OCI-M2 (cell line): Measurements from ENCODE around the gene PRSS38.

Experiments
- DNase-seq: peaks from one replicate; lab custom pipeline; 2025; ENCODE audit not compliant: unreplicated experiment; lab: John Stamatoyannopoulos, UW

The PRSS38 gene

DNA sequence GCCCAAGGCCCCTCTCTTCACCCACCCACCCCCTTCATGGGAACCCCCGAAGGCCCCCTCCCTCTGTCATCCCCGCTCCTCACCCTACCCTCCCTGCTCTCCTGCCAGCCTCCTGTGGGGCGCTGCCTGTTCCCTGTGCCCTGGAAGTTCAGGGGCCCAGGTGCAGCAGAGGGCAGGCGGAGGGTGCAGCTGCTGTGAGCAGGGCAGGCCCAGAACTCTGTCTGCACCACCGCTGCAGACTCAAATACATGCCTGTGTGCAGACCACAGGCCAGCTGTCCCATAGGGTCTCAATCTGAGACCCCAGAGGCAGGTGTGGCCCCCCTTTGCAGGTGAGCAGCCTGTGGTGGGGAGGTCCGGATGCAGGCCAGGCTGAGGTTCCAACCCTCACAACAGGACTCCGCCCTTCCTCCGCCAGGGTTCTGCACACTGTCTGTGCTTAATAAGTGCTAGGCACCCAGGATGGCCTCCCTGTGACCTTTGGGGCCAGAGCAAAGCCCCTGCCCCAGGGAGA is 69.7 kb downstream of the PRSS38 start:
- DNase-seq, result no peak

DNA sequence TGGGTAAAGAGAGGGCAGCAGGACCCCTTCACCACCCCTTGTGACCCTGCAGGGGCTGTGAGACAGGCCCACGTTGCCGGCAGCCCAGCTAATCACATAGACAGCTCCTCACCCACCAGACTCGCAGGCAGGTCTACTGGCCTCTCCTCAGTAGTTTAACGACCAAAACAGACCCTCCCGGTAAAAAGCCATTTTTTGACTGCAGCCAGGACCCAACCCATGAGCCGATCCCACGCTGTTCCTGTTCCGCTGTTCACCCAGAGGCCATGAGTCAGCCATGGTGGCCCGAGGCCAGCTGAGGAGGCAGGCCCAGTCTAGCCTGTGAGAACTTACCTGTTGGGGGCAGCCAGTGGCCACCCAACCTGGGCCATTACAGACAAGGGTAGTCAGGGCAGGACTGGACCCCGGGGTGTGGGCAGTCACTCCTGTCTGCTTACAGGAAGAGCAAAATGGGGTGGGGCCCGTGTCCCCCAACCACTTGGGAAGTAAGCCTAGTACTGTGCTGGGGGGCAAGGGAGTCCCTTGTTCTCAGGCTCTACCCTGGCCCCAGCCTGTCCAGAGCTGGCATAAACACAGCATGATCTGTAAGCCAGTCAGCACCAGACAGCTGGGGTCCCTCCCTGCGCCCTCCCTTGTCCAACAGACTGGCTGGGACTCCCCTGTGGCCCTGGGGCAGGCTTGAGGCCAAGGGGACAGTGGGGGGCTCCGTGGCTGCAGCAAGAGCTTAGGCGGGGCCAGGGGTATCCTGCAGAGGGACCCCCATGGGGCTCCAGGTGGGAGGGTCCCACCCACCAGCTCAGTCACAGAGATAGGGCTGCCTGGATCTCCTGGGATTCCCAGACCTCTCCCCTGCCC is 70.4 kb downstream of the PRSS38 start:
- DNase-seq, result no peak

- DNase-seq, result no peak
Measured at GRCh38 chr1:227886503-227886961, 71.1 kb downstream of the PRSS38 start.

- DNase-seq, result no peak
Measured at GRCh38 chr1:227886993-227887696, 71.7 kb downstream of the PRSS38 start.

GRCh38 chr1:227887697-227888403 is 72.4 kb downstream of the PRSS38 start:
- DNase-seq, result no peak

DNA sequence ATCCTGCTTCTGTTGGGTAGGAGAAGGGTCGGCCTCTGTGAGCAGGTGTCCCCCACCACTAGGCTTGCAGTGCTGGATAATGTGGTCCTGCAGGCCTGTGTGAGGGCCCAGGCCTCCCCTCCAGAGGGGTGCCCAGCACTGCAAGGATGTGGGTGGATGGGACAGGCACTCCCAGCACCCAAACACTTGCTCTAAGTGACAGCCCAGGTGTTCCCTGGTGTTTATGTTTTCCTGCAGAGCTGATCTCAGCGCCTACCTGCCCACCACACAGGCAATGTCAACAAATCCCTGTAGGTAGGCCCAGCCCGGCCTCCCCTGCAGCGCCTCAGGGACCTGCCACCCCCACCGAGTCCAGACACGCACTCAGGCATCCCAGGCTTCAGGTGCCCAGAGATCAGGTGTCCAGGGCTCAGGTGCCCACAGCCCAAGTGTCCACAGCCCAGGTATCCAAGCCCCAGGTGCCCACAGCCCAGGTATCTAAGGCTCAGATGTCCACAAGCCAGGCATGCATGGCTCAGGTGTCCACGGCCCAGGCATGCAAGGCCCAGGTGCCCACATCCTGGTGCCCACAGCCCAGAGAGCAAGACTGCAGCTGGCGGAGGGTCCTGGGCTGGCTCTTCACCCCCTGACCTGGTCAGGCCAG is 73.0 kb downstream of the PRSS38 start:
- DNase-seq, result no peak

DNA sequence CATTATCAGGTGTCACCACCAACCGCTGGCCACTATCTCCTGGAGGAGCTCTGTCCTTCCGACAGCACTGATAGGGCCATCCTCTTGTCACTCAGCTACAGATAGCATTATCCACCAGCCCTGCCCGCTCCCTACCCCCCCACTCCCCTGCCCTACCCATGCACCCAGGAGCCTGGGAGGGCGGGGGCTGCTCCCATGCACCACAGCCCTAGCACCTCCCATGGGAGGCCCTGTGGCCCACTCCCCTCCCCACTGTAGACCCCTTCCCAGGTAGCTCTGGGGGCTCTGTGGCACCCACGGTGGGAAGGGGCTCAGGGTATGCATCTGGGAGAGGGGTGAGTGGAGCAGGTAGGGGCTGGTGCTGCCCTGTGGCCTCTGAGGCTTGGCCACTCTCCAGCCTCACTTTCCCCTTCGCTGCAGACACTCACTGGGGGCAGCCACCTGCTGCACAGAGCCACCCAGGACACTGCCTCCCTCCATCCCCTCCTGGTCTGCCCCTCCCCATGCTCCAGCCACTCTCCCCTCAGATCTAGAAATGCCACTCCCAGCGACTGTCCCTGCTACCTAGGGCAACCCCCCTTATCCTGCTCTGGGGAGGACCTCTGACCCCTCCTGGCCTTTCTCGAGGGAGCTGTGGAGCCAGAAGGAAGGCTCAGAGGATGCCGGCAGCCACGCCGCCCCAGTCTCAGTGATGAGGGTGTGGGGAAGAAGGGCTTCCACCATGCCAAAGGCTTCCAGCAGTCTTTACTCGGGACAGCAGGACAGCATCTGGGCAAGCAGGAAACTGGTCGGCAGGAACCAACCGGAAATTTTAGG is 73.8 kb downstream of the PRSS38 start:
- DNase-seq, result no peak

GRCh38 chr1:227889863-227890405 is 74.5 kb downstream of the PRSS38 start:
- no peak for DNase-seq

DNA sequence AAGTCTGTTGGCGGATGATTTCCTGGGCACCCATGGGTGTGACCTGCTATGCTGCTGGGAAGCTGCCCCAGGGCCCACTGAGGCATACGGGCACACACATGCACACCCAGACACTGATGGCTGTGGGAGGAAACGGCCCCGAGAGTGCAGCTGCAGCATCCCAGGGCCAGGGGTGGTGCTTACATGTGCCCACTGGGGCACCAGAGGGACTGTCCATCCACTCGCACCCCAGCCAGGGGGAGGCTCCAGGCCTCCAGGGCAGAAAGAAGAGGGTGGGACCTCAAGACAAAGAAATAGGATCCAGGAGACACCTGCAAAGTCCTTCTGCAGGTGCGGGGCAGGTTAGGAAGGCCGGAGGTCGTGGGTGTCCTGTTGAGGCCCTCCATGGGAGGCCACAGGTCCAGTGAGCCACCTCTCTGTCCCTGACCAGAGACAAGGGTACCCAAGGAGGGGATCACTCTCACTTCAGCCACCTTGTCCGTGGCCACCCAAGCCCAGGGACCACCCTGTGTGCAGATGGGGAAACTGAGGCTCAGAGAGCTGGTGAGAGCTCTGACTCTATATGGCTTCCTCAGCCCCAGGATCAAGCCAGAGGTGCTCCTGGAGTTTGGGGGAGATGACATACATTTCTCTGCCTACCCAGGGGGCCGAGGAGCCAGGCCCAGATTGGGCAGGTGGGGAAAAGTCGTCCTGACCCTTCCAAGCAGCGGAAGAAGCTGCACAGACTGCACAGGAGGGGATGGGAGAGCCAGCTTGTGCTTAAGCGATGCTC is 75.2 kb downstream of the PRSS38 start:
- no peak for DNase-seq

DNA sequence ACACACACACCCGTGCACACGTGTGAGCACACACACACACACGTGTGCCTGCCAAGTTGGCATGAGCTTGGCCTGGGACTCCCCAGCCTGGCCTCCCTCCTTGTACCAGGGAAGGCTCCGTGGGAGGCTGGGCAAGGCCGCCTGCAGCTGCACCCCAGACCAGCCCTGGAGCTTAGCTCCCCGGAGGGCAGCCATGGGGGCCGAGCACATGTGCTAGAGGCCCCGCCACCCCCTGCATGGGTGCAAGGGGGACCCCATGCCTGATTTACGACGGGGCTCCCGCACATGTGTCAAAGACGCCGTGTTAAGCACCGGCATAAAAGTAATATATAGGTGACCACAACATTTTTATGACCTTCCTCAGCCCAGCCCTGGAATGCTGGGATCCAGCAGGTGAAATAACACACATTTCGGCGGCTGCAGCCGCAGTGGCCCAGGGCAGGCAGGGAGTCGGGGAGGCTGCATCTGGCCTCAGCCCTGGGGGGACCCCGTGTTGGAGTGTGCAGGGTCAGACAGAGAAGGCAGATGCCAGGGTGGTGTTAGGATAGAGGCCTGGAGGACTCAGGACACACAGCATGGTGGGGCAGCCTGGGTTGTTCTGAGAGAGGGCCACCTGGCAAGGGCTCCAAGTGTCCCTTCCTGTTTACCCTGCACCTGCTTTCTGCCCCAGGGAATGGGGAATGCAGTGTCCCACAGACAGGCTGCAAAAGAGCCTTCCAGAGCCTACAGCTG is 75.9 kb downstream of the PRSS38 start:
- no peak for DNase-seq

DNA sequence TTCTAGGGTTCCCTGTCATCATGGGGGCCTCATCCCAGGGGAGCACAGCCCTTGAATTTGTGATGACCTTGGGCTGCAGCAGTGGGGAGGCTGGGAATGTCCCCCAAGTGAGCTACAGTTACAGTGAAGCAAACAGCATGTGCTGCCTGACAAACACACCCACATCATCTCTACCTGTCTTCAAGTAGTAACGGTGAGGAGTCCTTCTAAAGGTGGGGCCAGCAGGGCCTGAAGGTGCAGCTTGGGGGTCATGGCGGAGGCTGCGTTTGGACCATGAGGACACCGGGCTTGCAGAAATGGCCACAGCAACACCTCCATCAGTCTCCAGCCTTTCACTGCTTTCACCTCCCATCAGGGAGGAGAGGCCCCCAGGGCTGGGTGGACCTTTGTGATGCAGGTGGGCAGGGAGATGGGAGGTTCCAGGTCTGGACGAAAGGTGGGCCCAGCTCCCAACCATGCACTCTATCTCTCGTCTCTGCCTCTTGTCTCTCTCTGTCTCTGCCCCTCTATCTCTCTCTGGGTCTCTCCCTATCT is 76.5 kb downstream of the PRSS38 start:
- no peak for DNase-seq

GRCh38 chr1:227892489-227893299 is 77.2 kb downstream of the PRSS38 start:
- DNase-seq, result no peak

DNA sequence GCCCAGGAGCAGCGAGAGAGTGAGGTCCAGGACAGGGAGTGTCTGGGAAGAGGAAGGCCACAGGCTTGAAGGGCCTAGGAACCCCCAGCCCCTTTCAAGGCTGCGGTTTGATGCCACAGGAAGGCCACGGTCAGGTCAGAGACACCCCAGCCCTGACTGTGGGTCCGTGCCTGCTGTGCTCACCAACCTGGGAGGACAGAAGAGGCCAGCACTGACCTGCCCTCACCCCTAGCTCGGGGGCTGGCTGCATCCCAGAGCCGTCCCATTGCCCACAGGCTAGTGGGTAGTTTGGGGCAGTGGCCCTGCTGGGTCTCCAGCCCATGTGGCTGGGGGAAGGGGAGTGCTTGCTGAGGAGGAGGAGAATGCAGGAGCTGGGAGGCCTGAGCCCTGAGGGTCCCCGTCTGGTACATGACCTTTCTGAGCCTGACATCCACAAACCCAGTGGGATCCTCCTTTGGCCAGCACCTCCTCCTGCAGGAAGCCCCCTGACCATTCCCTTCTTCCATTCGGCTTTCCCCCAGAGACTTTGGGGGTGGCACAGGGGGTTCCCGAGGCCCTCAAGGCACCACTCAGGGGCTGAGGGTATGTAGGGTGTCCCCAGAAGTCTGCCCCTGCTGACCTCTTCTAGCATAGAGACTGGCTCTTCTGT is 77.9 kb downstream of the PRSS38 start:
- no peak for DNase-seq

DNA sequence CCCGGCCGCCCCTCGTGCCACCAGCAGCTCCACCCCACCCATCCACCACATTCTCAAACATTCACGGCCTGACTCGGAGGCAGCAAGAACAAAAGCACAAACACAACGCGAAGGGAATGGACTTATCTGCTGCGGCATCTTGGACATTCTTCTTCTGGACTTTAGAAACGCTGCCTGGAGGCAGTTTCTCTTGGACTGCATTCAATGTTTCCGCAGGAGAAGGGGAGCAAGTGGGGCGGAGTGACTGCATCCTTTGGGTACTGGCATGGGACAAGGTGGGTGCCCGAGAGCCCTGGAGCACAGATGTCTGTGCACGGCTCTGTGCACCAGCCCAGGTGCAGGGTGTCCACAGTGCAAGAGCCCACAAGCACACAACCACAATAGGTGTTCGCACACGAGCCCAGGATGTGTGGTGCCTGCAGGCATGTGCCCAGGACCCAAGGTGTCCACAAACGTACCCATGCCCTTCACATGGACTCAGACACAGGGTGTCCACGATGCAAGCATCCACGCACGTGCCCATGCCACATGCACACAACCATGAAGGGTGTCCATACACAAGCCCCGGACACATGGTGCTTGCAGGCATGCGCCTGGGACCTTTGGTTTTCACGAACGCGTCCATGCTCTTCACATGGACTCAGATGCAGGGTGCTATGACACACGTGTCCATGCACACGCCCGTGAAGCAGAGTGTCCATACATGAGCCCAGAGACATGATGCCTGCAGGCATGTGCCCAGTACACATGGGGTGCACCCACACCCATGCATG is 78.7 kb downstream of the PRSS38 start:
- no peak for DNase-seq

- no peak for DNase-seq
Measured at GRCh38 chr1:227894831-227895451, 79.5 kb downstream of the PRSS38 start.
